HepG2 (cell line): Measurements from ENCODE around the gene MIF4GD. TPM values are rescaled to one million over a fixed set of nuclear protein-coding genes. Genes with fewer than 3 reads are reported as not detected.
A peak's percentile ranks its signal among the peaks of the same experiment; 100 is the strongest.

Experiments used
- AKAP8 ChIP-seq: sonication (generic); formaldehyde crosslinking; IDR thresholded peaks from 2 replicates; pipeline ENCODE4 v1.5.1; 2020; ENCODE audit warnings: mild to moderate bottlenecking, missing genetic modification reagents
- ATF7 ChIP-seq, 2 experiments: fragments of 450-650 bp in 1 of 2; sonication (generic) in 1 of 2; formaldehyde crosslinking in 1 of 2; IDR thresholded peaks; 2 replicates each; pipeline versions ENCODE4 v1.4.0 to v1.6.1; 2016 to 2020; ENCODE audit warnings: antibody characterized with exemption in 1 of 2, mild to moderate bottlenecking in 1 of 2, missing genetic modification reagents in 1 of 2
- CREBL2 ChIP-seq: sonication (generic); formaldehyde crosslinking; IDR thresholded peaks from 2 replicates; pipeline ENCODE4 v1.8.1; 2023; ENCODE audit warnings: missing genetic modification reagents, mild to moderate bottlenecking, borderline replicate concordance
- FOXA3 ChIP-seq: IDR thresholded peaks from 2 replicates; pipeline ENCODE4 v1.6.1; 2016; ENCODE audit warnings: missing genetic modification reagents, missing compliant biosample characterization
- FOXP4 ChIP-seq: sonication (generic); formaldehyde crosslinking; IDR thresholded peaks from 2 replicates; pipeline ENCODE4 v1.4.0; 2020; ENCODE audit warnings: missing genetic modification reagents
- HOXD1 ChIP-seq: sonication (generic); formaldehyde crosslinking; IDR thresholded peaks from 2 replicates; pipeline ENCODE4 v1.5.0; 2020; ENCODE audit warnings: missing genetic modification reagents
- MLX ChIP-seq: IDR thresholded peaks from 2 replicates; pipeline ENCODE4 v1.6.1; 2016
- NFE2 ChIP-seq: sonication (generic); formaldehyde crosslinking; IDR thresholded peaks from 2 replicates; pipeline ENCODE4 v1.4.0; 2020; ENCODE audit warnings: missing genetic modification reagents
- PLSCR1 ChIP-seq: sonication (generic); formaldehyde crosslinking; IDR thresholded peaks from 2 replicates; pipeline ENCODE4 v1.5.0; 2020; ENCODE audit warnings: missing genetic modification reagents, mild to moderate bottlenecking, borderline replicate concordance
- RBFOX2 ChIP-seq: fragments of 200-400 bp; formaldehyde crosslinking; IDR thresholded peaks from 2 replicates; pipeline ENCODE4 v1.6.1; 2017; ENCODE audit warnings: low read depth, mild to moderate bottlenecking, low read length
- SNAPC4 ChIP-seq: sonication (generic); formaldehyde crosslinking; IDR thresholded peaks from 2 replicates; pipeline ENCODE4 v1.4.0; 2020; ENCODE audit warnings: mild to moderate bottlenecking, missing genetic modification reagents
- ZNF430 ChIP-seq: sonication (generic); formaldehyde crosslinking; IDR thresholded peaks from 2 replicates; pipeline ENCODE4 v1.9.0; 2021; ENCODE audit warnings: mild to moderate bottlenecking, missing genetic modification reagents
- ZNF484 ChIP-seq: sonication (generic); formaldehyde crosslinking; IDR thresholded peaks from 2 replicates; pipeline ENCODE4 v1.5.1; 2020; ENCODE audit warnings: mild to moderate bottlenecking, low read depth, missing genetic modification reagents, borderline replicate concordance
- ZNF614 ChIP-seq: IDR thresholded peaks from 2 replicates; pipeline ENCODE4 v1.6.1; 2018; ENCODE audit warnings: missing biosample characterization, missing genetic modification reagents, inconsistent platforms, borderline replicate concordance
- ZNF781 ChIP-seq: sonication (generic); formaldehyde crosslinking; IDR thresholded peaks from 2 replicates; pipeline ENCODE4 v1.5.1; 2020; ENCODE audit warnings: borderline replicate concordance, mild to moderate bottlenecking, missing genetic modification reagents; ENCODE audit errors: not compliant biosample characterization
- ZNF800 ChIP-seq: sonication (generic); formaldehyde crosslinking; IDR thresholded peaks from 2 replicates; pipeline ENCODE4 v1.4.0; 2020; ENCODE audit warnings: missing genetic modification reagents
- polyA plus RNA-seq, 8 experiments: library from polyadenylated mRNA; depleted of rRNA in 3 of 8; stranded (reverse) in 7 of 8; unstranded in 1 of 8; fragments of >200 nt; fragmentation: Illumina TruSeq in 4 of 8; extraction: Trizol in 4 of 8; gene quantifications; 2 replicates each; pipeline versions ENCODE4 v1.2.1 to v1.2.3, GENCODE V29; 2011 to 2016; ENCODE audit warnings: low read depth in 4 of 8, missing spikeins in 1 of 8, mixed read lengths in 1 of 8; ENCODE audit not compliant: insufficient read depth in 1 of 8
- total RNA-seq, 5 experiments: library from RNA; depleted of rRNA; stranded (reverse); fragments of >200 nt; fragmentation: Illumina TruSeq; extraction: Trizol; gene quantifications; 2 replicates each; pipeline ENCODE4 v1.2.3, GENCODE V29; 2016; ENCODE audit warnings: low read depth in 1 of 5

MIF4GD gene
- total and polyA plus RNA-seq, 2 of the 13 experiments (the other 11 are each of a cell fraction or from before 2014, with no cell fraction given) = 14.0 to 28.0 TPM

- TF ChIP-seq AKAP8 (CRISPR knock-in tag) (0 out of 2 replicates have a peak, but pooled peaks have one; percentile 30), FOXP4 (CRISPR knock-in tag) (peak; percentile 91), ZNF484 (CRISPR knock-in tag) (no peak), NFE2 (CRISPR knock-in tag) (no peak), HOXD1 (0 out of 2 replicates have a peak, but pooled peaks have one; percentile 83), FOXA3 (CRISPR knock-in tag) (peak; percentile 74), ZNF430 (CRISPR knock-in tag) (peak; percentile 79; the same call in 1 of the 2 replicates), ZNF800 (CRISPR knock-in tag) (peak; percentile 55; the same call in 1 of the 2 replicates), ATF7 (IDR thresholded peaks at IDR 0.05) (no peak), ATF7 (CRISPR knock-in tag; IDR thresholded peaks at IDR 0.05) (no peak; the same call in 1 of the 2 replicates), RBFOX2 (peak; percentile 63; the same call in 1 of the 2 replicates), MLX (peak; percentile 69), ZNF614 (CRISPR knock-in tag) (peak; percentile 78; the same call in 1 of the 2 replicates), ZNF781 (CRISPR knock-in tag) (no peak), PLSCR1 (CRISPR knock-in tag) (no peak), SNAPC4 (CRISPR knock-in tag) (no peak), CREBL2 (CRISPR knock-in tag) (no peak)
These were observed 24.4 kb upstream of the MIF4GD start (continued) for GRCh38 chr17:75295201-75296158.
